GM21515 (cell line): ENCODE results near the gene RPGR.

Source experiments
- ATAC-seq: cut with Tn5 transposase; IDR thresholded peaks from one replicate; pipeline ENCODE4 v1.9.1; 2021; ENCODE audit not compliant: unreplicated experiment

Gene RPGR

DNA sequence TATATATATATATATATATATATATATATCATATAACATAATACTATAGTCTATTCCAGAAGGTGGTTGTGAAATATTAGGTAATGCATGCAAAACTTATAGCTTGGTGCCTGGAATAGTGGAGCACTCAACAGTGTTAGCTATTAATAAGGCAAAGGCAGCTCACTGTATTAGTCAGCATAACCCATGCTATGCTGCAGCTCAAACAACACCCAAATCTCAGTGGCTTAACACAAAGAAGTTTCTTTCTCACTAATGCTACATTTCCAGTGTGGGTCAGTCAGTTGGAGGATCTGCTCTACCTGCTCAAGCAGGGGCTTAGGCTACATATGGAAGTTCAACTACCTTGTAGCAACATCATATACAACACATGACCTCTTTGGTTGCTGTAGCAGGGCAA, 5.2 kb upstream of the RPGR start:
- ATAC-seq, result peak; percentile 73

DNA sequence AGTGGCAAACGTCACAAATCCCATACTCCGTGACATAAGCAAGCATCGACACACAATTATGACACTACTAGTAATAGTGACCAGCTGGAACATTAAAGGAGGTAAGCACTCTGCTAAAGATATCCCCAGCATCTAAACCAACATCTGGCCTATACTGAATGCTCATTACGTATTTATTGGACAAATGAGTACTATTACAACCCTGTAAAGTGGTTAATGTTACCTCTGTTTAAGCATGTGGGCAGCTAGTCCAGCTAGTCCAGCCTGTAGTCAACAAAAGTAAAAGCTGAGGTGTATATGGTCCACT, 419 bp upstream of the RPGR start:
- no peak for ATAC-seq

DNA sequence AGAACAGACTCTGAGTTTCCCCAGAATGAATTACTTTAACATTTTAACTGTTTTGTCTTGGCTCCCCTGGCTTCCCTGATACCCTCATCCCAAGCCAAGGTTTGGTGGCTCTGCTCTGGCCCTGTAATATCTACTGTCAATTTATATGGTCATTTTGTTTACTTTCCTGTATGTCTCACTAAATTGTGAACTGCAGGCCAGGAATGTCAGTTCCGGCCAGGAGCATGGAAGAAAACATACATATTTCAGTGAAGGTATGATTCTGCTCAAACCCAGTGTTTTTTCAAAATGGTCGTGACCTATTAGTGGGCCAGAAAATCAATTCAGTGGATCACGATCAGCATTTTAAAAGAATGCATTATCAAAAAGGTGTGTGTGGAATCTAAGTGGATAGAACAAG, 1.2 kb downstream of the RPGR start:
- no peak for ATAC-seq

DNA sequence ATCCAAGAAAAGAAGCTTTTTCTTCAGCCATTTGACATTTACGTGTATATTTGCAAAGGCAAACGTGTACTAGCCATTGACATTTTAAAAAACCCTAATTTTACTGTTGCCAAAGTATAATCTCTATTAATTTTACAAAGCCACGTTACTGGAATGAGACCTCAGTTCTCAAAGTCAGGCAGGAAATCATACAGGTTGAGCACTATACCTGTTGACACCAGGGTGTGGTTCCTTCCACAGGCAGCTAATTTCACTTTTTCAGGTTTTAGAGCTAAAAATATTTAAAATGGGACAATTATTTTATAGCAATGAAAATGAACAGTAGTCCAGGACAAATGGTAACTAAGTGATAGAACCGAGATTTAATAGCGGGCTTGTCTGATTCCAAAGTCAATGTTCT, 6.5 kb downstream of the RPGR start:
- no peak for ATAC-seq

DNA sequence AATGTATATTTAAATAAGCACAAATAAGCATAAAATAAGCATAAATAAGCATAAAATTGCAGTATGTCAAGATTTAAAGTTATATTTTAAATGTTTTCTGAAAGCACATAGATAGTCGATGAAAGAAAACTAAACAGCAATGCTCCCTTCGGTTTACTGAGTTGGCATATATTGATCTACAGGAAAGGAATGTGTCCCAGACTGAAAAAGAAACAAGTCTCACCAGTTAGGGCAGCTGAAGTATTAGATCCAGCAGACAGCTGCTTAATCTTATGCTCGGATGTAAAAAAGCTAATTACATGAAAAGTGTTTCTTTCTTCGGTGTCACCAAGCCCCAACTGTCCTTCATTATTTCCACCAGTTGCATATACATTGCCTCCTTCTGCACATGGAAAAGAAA, 8.7 kb downstream of the RPGR start:
- no peak for ATAC-seq

DNA sequence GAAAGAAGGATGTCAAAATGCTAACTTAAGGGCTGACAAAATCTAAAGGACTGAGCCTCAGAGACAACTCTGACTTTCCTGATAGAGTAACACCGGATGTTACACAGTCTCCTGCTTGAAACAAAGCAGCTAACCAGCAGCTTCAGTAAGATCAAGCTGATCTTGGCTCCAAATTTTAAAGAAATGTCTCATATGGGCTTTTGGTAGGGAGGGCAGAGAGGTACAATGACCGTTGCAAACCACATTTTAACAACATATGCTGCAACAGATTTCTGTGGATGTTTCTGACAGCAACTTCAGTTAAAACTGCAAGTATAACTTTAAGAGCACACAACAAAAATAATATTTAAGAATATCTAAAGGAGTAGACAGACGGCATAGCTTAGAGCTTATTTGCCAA, 9.1 kb downstream of the RPGR start:
- ATAC-seq, result no peak

DNA sequence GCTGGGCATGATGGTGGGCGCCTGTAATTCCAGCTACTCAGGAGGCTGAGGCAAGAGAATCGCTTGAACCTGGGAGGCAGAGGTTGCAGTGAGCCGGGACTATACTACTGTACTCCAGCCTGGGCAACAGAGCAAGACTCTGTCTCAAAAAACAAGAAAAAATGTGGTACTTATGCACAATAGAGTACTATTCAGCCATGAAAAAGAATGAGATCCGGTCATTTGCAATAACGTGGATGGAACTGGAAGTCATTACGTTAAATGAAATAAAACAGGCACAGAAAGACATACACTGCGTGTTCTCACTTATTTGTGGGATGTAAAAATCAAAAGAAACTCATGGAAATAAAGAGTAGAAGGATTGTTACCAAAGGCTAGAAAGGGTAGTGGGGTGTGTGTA, 12.1 kb downstream of the RPGR start:
- ATAC-seq, result no peak

DNA sequence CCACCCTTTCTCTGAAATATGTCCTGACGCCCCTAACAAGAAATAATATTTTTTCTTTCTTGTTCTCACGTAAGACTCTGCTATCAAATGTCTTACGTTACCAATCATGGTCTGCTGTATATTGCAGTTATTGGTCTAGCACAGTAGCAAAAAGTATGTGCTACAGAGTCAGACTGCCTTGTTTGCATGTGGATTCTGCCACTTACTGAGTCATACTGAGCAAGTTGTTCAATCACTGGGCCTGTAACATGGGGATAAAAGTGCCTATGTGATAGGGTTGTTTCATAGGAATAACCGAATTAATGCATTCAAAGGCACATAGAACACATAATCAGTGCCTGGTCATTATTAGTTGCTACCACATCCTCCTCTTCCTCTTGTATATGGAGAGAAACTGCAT, 14.1 kb downstream of the RPGR start:
- no peak for ATAC-seq

DNA sequence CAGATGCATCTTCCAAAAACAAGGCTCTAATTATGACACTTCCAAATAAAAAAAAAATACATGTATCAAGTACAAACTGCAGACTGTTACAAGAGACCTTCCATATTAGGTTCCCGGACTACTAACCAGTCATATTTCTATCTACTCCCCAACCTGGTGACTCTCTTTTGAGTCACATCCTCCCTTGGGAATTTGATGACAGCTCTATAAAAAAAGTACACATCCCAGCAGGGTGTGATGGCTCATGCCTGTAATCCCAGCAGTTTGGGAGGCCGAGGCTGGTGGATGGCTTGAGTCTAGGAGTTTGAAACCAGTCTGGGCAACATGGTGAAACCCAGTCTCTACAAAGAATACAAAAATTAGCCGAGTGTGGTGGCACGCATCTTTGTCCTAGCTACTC, 14.9 kb downstream of the RPGR start:
- no peak for ATAC-seq

DNA sequence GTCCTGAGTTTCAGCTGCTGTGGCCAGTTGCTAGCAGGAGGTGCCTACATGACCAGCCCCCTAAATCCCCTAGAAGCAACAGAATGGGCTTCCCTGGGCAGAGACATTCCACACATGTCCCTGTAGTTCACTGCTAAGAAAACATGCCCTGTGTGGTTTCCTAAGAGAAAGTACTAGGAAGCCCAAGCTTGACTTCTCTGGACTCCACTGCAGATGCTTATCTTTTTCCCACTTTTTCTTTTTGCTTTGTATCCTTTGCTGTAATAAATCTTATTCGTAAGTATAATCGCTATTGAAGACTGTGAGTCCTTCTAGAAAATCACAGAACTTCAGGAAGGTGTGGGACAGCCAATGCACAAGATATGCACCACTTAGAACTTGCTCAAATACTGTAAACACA, 15.6 kb downstream of the RPGR start:
- no peak for ATAC-seq

DNA sequence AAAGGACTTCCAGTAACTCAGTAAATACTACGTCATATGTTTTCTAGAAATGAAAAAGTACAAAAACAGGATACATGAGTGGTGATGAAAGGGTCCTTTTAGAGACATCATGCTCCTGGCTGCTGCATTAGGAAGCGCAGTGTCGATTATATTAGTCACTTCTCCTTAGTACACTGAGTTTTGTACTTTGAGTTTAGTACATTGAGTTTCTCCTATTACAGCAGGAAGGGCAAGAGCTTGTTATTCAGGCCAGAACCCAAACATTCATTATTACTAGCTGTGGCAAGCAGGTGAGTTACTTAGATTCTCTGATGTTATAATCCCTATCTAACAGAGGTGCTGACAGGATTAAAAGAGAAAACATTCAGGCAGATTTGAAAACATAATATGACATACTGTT, 21.3 kb downstream of the RPGR start:
- ATAC-seq, result no peak

DNA sequence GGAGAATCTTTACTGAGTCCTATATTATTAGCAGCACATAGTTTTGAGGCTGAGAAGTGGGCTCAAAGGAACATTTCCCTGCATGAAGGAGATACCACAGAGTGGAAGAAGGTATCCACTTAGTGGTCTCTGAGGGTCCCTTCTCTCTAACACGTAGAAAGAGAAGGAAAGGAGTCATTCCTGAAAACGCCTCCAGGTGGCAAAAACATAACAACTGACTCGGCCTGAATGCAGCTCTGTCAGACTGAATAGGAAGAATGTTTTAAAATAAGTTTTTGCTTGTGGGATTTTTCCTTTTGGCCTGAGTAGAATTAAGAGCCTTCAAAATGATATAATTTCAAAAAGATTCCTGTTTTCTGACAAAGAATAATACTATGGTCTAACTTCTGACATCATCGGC, 23.3 kb downstream of the RPGR start:
- no peak for ATAC-seq

DNA sequence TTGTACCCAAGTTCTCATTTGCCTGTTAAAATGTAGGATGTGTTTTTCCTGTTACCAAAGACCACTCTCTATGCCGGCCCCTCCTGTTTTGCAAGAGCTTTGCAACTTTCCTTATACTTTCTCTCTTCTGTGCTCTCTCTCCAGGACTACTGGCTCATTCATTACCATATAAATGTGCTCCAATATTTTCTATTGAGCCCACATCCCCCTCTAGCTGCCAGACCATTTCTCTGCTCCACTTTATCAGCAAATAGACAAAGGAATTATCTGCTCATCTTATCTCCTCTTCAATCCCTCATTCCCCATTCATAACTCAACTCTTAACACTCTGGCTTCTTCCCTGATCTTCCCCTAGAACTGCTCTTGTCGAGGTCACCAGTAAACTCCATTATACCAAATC, 33.6 kb downstream of the RPGR start:
- ATAC-seq, result no peak

DNA sequence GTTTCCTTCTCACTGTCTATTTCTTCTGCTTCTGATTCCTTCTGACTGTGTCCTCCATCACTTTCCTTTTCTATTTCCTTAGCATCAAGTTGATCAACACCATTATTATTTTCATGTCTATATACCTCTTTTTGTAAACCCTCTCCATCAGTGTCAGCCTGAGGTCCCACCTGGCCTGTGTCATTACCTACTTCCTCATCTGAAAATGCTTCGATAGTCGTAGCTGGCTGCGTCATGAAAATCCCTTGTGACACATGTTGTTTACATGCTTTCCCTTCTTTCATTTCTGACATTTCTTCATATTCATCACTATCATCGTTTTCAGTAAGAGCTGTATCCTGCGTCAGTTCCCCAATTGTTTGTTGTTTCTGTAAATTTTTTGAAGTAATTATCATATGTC, 39.6 kb downstream of the RPGR start:
- peak; percentile 52 for ATAC-seq

DNA sequence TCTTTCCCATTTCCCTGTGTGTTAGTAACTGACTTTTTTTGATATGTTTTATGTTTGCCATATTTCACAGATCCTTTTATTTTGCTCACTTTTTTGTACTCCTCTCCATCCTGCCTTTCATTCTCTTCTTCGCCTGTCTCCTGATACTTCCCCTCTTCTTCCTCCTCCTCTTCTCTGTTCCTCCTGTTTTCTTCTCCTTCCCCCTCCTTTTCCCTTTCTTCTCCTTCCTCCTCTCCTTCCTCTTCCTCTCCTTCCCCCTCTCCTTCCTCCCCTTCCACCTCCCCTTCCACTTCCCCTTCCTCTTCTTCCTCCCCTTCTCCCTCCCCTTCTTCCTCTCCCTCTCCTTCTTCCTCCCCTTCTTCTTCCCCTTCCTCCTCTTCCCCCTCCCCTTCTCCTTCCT, 41.7 kb downstream of the RPGR start:
- no peak for ATAC-seq

DNA sequence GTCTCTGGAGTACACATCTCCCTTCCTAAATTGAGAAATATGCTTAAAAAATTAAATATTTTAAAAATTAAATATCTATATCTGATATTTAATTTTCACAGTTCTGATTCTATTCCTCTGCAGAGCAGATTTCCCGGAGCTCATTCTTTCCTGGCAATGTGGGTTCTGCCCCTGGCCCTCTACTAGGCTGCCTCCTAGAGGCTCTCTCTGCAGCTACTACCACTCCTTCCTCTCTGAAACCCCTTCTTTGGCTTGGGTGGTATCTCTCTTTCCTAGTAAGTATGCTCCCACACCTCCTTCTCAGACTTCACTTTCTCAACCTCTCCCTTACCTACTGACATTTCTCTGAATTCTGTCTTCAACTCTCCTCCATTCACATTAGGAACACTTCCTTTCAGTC, 45.3 kb downstream of the RPGR start:
- no peak for ATAC-seq

DNA sequence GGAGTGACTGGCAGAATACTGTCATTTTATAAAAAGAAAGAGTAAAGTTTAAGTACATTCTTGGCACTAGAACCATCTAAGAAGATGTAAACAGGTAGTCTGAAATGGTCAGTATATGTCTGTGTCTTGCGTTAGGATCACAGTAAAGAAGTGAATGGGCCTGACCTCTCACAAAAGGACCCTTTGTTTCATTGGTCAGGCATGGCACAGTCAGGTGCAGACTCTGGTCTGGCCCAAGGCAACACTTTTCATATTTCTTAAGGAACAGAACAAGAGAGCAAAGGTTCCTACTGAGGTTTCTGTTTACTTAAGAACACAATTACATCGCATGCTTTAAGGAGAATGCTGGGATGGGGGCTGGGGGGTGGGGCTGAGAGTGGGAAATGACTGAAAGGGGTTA, 48.1 kb downstream of the RPGR start:
- ATAC-seq, result no peak

DNA sequence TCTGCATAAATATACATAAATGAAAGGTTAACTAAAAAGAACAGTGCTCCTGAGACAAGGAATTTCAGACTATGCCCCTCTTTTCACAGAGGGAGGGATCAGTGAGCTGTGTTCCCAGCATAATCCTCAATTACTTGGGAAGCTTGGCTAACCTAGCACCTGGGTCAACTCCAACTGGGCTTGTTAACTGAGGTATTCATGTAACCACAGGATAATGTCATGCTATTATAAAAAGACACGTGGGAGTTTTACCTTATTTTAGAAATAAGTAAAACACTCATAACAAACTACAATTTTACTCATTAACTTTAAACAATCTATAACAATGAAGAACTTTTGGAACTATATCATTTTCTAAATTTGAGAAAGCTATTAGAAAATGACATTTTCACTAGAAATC, 48.6 kb downstream of the RPGR start:
- ATAC-seq, result no peak

DNA sequence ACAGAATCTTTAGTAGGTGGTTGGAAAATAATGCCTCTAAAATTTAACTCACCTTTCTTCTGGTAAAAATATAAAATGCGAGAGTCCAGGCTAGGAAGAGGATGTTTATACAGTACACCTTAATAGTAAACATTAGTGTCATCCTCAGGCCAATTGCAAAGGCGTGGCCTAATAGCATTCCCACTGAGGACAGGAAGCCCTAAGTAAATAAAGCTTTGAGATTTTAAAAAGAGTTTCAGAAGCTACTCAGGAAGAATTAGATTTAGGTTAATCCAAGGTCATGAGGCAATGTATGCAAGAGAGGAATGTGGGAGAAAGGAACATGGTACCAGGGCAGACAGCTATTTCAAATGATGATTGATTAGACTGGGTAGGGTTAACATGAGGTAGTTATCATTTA, 49.5 kb downstream of the RPGR start:
- ATAC-seq, result no peak

DNA sequence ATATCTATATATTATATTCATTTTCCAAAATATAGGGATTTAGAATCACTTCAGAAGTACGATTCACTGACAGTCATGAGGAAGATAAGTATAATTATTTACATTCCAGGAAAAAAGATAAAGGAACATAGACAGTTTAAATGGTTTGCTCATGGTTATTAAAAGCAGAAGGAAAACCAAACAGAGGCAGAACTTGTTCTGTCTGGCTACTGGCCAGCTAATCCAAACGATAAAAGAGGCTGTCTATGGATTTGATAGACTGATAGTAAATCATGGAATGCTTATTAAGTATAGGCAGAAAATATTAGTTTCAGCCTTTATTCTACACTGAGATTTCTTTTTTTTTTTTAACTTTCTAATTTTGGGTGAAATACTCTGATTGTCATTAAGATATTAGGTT, 50.2 kb downstream of the RPGR start:
- ATAC-seq, result no peak

DNA sequence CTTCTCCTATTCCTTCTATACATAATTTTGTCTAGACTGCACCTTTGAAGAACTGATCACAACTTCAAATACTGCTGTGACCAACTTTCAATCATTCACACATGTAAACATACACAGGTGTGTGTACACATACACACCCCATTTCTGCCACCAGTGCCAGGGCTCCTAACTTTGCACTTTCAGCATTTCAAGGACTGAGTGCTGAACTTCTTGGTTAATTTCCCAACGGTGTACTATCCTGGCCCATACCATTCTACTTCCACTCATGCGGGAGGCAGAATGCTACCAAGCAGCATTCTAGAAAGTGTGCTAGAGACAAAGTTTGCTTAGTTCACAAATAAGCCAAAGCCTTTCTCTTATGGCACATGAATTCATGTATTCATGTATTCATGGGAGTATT, 51.2 kb downstream of the RPGR start:
- ATAC-seq, result no peak

DNA sequence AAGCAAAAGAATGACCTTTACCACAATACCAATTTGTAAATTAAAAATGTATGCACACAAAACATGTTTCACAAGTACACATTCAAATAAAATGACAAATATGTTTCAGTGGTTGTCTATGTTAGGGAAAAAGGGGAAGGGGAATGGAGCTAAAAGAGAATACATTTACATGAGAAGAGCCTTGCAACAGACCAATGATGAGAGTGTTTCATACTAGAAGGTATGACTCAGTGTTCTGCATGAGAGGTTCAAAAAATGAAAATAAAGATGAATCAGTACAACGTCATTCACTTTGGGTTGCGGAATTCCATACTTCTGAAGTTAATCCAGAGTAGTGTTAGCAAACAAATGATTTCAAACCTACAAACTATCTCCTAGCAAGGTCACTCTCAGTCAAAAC, 51.7 kb downstream of the RPGR start:
- ATAC-seq, result no peak

DNA sequence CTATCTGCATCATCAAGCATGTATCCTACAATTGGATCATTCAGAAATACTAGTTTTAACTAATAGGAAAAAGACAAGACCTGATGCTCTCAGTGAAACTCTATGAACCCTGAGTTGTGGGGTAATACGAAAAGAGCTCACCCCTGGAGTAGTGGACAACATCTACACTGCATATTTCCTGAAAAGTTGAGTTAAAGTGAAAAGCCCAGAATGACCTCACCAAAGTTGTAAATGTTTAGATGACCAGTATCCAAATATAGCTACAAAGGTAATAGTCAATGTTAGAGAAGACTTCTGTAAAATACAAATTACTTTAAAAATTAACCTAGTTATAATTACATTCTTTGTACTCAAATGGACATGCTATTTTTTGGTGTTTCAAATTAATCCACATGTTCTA, 53.9 kb downstream of the RPGR start:
- no peak for ATAC-seq

DNA sequence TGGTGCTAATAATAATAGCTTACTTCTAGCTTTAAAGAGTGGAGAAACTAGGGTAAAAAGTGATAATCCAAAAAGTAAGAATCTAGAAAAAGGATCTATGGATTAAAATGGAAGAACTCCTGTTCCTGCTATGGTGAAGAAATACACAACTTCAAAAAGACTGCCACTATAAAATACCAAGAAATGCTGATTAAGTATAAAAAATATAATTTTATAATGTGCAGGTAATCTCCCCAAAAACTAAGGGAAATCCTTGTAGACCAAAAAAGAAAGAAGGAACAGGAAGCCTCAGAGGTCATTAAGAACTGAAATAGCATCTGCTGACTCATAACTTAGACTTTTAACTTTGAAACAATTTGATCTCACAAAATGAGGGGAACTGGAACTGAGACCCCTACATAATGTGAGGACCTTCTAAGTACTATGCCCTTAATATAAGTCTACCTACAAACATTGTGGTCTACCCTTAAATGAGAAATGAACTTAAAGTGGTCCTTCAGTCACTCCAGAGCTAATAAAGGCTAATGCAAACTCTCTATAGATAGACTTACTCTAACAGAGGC, 56.1 kb downstream of the RPGR start:
- ATAC-seq, result peak; percentile 72
